HUES64 (cell line): ENCODE results near the gene ALDH1A3.

Source experiments
- H3K27ac ChIP-seq: 2 replicates; pipeline ENCODE4 v1.7.0; 2013; ENCODE audit warnings: low read depth, low read length, inconsistent platforms
- H3K27me3 ChIP-seq: 2 replicates; pipeline ENCODE4 v1.6.1; 2013; ENCODE audit warnings: mild to moderate bottlenecking, low read length; ENCODE audit not compliant: insufficient read depth
- H3K36me3 ChIP-seq: 2 replicates; pipeline ENCODE4 v1.6.1; 2013; ENCODE audit warnings: mild to moderate bottlenecking, low read length; ENCODE audit not compliant: insufficient read depth
- H3K4me1 ChIP-seq: 2 replicates; pipeline ENCODE4 v1.6.1; 2013; ENCODE audit warnings: mild to moderate bottlenecking, low read length, moderate library complexity; ENCODE audit not compliant: insufficient read depth
- H3K4me3 ChIP-seq: 2 replicates; pipeline ENCODE4 v1.5.1; 2013; ENCODE audit warnings: mild to moderate bottlenecking, low read length, moderate library complexity
- H3K9ac ChIP-seq: 2 replicates; pipeline ENCODE4 v1.6.1; 2013; ENCODE audit warnings: mild to moderate bottlenecking, low read depth, low read length
- H3K9me3 ChIP-seq: 2 replicates; pipeline ENCODE4 v1.6.1; 2013; ENCODE audit warnings: low read depth, low read length; ENCODE audit not compliant: insufficient read depth
- WGBS: fragments of 150-250, 120-280 bp; methylation state at CpG from one replicate; pipeline ENCODE4 v1.1.7; 2013; ENCODE audit warnings: missing lambda C conversion rate; 5-methylcytosine and 5-hydroxymethylcytosine counted together

Gene ALDH1A3

DNA sequence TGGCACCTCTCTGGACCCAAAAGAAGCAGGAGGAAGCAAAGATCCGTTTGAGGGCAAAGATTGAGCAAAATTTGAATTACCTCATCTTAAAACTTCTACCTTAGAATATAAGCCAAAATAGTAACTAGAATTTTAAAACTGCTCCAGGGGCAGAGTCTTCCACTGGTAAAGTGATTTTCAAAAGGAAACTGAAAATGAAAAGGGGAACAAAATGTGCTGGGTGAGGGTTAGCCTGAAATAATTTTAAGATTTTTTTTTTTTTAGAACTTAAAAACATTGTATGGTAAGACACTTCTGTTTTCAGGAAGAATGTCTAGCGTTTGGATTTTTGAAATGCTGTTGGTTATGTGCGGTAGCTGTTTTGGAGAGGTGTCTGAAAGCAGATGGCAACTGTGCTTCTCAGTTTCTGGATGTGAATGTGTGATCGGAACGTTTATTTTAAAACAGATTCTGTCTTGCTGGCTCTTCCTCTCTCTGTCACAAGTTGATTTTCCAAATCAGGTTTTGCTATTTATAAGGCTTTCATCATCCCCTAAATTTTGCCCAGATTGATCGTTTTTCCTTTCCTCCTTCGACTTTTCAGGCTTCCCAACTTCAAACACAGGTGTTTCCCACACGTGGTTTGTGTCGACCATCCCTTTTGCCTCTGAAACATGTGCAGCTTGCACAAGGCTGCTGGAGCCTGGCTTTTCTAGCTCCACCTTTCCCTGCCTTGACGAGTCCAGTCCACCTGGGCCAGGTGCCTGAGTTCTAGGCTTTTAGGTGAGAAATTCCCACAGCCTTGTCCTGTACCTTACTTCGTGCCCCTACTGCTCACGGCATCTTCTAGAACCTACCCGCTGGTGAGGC lies 42.8 kb downstream of the ALDH1A3 start:
- no peak overlapping the region for H3K4me3 ChIP-seq
- no peak overlapping the region for H3K27ac ChIP-seq
- H3K4me1 ChIP-seq = no peaks in the 10 kb centered on the region
- WGBS = 86% methylated on average over 13 of the region's 13 CpGs
- no peaks in the 10 kb centered on the region for H3K9me3 ChIP-seq
- H3K9ac ChIP-seq = no peak overlapping the region
- H3K36me3 ChIP-seq = no peaks in the 10 kb centered on the region
- peaks cover 64% of the 10 kb centered on the region for H3K27me3 ChIP-seq

DNA sequence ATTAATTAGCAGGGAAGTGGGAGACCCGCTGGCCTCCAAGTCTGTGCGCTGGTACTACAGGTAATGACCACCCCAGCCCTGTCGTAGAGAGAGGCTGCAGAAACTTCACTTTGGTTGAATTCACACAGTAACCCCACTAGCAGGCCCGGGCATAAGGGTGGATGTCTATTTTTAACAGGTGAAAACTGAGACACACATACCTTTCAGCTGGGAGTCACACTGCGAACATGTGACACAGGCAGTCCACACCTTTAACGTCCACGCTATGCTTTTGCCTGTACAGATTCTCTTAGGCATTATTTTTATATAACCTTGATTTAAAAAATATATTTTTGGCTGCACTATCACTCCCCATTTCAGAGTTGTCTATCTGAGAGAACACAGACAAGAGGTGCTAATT lies 43.4 kb downstream of the ALDH1A3 start:
- peaks cover 58% of the 10 kb centered on the region for H3K27me3 ChIP-seq
- H3K27ac ChIP-seq = no peak overlapping the region
- no peak overlapping the region for H3K4me3 ChIP-seq
- no peaks in the 10 kb centered on the region for H3K4me1 ChIP-seq
- H3K9me3 ChIP-seq = no peaks in the 10 kb centered on the region
- no peaks in the 10 kb centered on the region for H3K36me3 ChIP-seq
- no peak overlapping the region for H3K9ac ChIP-seq
- 94% methylated on average over 7 of the region's 7 CpGs for WGBS

DNA sequence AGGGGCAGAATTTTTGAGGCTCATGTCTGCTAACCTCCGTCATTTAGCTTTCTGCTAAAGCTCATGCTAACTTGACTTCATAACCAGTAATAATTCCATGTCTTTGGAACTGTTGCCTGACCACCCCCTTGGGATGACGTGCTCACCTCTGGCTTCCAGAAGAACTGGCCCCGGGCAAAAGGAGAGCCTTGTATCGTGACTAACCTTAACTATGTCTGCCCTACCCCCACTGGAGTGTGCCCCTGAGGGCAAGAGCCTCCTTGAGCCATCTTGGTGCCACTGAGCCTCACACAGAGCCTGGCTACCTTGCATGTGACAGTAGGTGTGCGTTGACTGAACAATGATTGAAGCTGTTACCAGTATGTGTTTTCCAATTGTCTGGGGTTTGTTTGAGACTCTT lies 44.3 kb downstream of the ALDH1A3 start:
- Histone ChIP-seq H3K4me1 (peaks cover 5% of the 10 kb centered on the region; the same call in 1 of the 2 replicates), H3K36me3 (no peaks in the 10 kb centered on the region), H3K9me3 (no peaks in the 10 kb centered on the region), H3K9ac (no peak overlapping the region), H3K27ac (no peak overlapping the region), H3K27me3 (peaks cover 50% of the 10 kb centered on the region), H3K4me3 (no peak overlapping the region)
- 85% methylated on average over 5 of the region's 5 CpGs for WGBS

DNA sequence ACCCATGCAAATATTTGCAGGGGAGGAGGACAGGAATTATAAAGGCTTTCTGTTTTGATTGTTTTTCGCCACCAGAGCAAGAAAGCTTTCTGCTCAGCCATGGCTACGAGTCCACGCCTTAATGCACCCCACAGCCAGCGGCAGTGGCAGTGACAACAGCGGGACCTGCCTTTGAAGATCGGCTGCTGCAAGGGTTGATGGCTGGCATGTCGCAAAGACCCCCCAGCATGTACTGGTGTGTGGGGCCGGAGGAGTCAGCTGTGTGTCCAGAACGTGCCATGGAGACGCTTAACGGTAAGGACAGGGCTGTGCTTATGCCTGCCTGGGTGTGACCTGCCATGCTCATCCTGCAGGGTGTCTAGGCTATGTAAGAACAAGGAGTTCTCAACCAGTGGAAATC lies 44.8 kb downstream of the ALDH1A3 start:
- Histone ChIP-seq H3K4me3 (no peak overlapping the region), H3K9ac (no peak overlapping the region), H3K27me3 (peaks cover 46% of the 10 kb centered on the region), H3K9me3 (no peaks in the 10 kb centered on the region), H3K4me1 (peaks cover 8% of the 10 kb centered on the region; the same call in 1 of the 2 replicates), H3K27ac (no peak overlapping the region), H3K36me3 (no peaks in the 10 kb centered on the region)
- 95% methylated on average over 11 of the region's 11 CpGs for WGBS

DNA sequence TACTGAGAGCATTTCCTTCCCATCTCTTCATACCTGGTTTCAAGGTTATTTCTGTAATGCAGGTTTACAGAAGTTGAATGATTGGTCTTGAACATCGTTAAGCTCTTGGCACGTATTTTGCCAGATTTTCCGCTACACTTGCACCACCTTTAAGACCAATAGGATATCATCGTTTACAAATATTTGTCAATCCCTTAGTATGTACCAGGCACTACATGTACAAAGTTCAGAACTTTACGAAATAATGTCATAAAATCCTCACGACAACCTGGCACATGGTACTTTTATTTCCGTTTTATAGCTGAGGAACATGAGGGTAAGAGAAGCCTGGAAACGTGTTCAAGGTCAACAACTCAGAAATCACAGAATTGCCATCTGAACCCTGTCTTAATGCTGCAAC lies 45.8 kb downstream of the ALDH1A3 start:
- peaks cover 13% of the 10 kb centered on the region; the same call in 1 of the 2 replicates for H3K4me1 ChIP-seq
- no peak overlapping the region for H3K4me3 ChIP-seq
- H3K27me3 ChIP-seq = peaks cover 35% of the 10 kb centered on the region
- WGBS = 97% methylated on average over 8 of the region's 8 CpGs
- H3K9ac ChIP-seq = no peak overlapping the region
- H3K9me3 ChIP-seq = no peaks in the 10 kb centered on the region
- H3K27ac ChIP-seq = no peak overlapping the region
- H3K36me3 ChIP-seq = no peaks in the 10 kb centered on the region

DNA sequence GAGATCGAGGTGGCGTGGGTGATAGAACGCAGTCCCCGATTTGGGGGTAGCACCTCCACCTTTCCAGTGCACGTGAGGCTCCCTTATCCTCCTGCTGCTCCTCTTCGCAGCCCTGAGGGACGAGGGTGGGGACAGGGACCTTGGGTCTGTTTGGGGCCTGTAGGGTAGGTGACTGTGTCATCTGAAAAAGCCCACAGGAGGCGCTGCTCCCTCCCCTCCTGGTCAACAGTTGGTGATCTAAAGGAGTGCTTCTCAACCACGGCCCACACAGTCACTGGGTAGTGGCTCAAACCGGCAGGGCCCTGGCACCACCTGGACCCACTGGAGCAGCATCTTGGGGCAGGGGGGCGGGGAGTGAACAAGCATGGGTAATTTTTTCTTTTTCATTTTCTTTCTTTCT lies 46.6 kb downstream of the ALDH1A3 start:
- H3K4me3 ChIP-seq = no peak overlapping the region
- 78% methylated on average over 9 of the region's 11 CpGs for WGBS
- peaks cover 27% of the 10 kb centered on the region for H3K27me3 ChIP-seq
- H3K9me3 ChIP-seq = no peaks in the 10 kb centered on the region
- no peaks in the 10 kb centered on the region for H3K36me3 ChIP-seq
- H3K9ac ChIP-seq = no peak overlapping the region
- H3K4me1 ChIP-seq = peaks cover 13% of the 10 kb centered on the region; the same call in 1 of the 2 replicates
- no peak overlapping the region for H3K27ac ChIP-seq

DNA sequence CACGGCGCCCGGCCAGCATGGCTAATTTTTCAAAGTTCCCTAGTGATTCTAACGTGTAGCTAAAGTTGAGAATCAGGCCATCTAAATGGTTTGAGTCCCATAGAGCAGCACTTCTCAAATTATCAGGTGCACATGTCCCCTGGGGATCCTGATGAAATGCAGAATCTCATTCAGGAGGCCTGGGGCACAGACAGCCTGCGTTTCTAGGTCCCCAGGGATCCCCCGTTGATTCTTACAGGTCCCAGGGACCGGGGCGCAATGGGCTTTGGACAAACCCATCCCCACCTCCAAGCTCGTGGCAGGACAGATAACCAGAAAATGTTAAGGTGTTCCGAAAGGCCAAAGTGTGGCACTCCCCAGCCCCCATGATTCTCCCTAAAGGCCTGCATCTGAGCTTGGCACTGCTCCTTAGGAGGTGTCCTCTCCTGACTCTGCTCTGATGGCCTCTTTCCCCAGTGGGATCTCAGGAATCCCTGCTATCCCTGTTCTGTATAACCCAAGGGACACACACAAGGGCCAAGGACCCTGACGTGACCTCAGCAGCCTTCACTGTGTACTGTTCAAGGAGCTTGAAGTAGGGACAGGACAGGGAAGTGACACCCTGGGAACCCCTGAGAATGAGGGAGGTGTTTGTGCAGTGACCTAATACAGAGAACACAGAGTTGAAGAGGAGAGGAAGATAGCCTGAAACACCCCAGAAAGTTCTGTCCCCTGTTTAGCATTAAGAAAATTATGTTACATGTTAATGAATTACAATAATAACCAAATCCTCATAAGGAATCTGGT lies 47.5 kb downstream of the ALDH1A3 start:
- Histone ChIP-seq H3K4me3 (no peak overlapping the region), H3K27me3 (peaks cover 18% of the 10 kb centered on the region), H3K36me3 (no peaks in the 10 kb centered on the region), H3K4me1 (peaks cover 13% of the 10 kb centered on the region; the same call in 1 of the 2 replicates), H3K27ac (no peak overlapping the region), H3K9me3 (no peaks in the 10 kb centered on the region), H3K9ac (no peak overlapping the region)
- WGBS = 90% methylated on average over 11 of the region's 11 CpGs

DNA sequence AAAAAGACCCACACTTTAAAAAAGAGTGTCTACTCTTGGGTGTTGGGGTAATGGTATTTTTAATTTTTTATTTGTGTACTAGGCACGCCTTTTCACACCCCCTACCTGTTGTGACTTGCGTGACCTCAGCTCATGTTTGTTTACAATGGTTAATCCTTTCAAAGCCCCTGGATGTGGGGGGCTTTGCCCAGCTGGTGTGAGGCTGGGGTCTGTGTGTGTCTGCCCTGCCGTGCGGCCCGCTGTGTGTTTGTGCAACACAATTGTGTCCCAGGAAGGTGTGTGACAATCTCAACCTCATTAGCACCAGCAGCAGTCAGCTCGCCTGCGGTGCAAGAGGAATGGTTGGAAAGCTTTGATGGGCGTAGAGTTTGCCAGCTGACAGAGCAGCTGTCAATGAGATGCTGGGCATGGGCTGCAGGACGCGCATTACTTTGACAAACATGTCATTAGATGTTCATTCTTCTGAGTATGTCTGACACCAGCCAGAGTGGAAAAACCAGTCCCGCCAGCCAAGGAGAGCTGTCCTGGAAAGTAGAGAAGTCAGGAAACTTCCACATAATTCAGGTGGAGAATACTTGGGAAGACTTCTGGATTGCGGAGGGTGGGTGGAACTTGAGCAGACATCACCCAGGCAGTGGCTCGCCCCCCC lies 49.1 kb downstream of the ALDH1A3 start:
- Histone ChIP-seq H3K27ac (no peak overlapping the region), H3K36me3 (no peaks in the 10 kb centered on the region), H3K4me1 (peaks cover 18% of the 10 kb centered on the region; the same call in 1 of the 2 replicates), H3K9ac (no peak overlapping the region), H3K27me3 (peaks cover 2% of the 10 kb centered on the region; the same call in 1 of the 2 replicates), H3K4me3 (no peak overlapping the region), H3K9me3 (no peaks in the 10 kb centered on the region)
- 82% methylated on average over 13 of the region's 13 CpGs for WGBS

DNA sequence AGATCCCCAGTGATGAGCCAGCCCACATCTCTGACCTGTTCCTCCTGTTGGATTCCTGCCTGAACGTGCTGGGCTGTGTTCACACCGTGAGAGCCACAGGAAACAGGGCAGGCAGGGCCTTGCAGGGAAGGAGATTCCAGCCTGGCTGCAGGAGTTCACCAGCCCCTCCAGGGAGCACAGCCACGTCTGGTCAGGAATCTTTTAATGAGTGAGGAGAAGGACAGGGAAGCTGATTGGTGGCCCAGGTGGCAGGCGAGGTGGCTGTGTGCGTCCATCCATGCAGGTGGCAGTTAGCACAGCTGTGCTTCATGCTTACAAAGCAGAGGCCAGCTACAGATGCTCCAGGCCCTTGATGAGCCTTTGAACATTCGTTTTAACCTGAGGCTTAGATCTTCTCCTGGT lies 50.0 kb downstream of the ALDH1A3 start:
- Histone ChIP-seq H3K27ac (no peak overlapping the region), H3K4me3 (no peak overlapping the region), H3K9ac (no peak overlapping the region), H3K27me3 (no peaks in the 10 kb centered on the region), H3K9me3 (no peaks in the 10 kb centered on the region), H3K4me1 (peaks cover 18% of the 10 kb centered on the region; the same call in 1 of the 2 replicates), H3K36me3 (no peaks in the 10 kb centered on the region)
- 57% methylated on average over 6 of the region's 6 CpGs for WGBS

DNA sequence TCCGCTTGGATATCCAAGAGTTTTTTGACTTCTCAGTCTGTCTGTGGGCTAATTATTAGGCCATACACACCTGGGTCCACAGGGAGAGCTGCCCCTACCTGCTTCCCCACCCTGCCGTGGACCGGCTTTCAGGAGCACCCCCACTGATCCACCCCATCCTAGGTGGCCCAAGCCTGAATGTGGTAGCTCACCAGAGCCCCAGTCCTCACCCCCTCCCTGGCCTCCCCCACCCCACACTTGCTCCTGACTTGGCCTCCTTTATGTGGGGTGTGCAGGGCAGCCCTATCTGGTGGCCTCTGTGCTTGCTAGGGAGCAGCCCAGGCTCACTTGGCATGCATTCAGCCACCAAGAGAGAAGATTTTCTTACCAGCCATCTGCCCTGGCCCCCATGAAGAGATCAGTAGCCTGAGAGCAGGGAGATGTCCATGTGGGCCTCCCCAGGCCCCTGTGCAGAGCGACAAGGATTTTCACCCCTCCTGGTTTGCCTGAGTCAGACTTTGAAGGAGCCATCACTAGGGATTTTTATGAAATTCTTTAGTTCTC lies 50.7 kb downstream of the ALDH1A3 start:
- Histone ChIP-seq H3K9ac (no peak overlapping the region), H3K36me3 (no peaks in the 10 kb centered on the region), H3K4me1 (peaks cover 18% of the 10 kb centered on the region; the same call in 1 of the 2 replicates), H3K27me3 (no peaks in the 10 kb centered on the region), H3K9me3 (no peaks in the 10 kb centered on the region), H3K27ac (no peak overlapping the region), H3K4me3 (no peak overlapping the region)
- WGBS = 94% methylated on average over 4 of the region's 4 CpGs
